GM20000 (cell line): ENCODE results near the gene ZNF746.

Experiments used
- DNase-seq: peaks from one replicate; pipeline ENCODE4 v3.0.0; 2012; ENCODE audit warnings: low spot score
- TF ChIP-seq, protein P1 (sequence below): IDR thresholded peaks from 2 replicates; pipeline ENCODE4 v1.5.1; 2012; ENCODE audit warnings: mild to moderate bottlenecking, control low read depth; ENCODE audit errors: extremely low read depth, missing control alignments

Gene ZNF746

GRCh38 chr7:149474309-149475120 lies 23.1 kb downstream of the ZNF746 start:
- TF ChIP-seq, protein P1, sequence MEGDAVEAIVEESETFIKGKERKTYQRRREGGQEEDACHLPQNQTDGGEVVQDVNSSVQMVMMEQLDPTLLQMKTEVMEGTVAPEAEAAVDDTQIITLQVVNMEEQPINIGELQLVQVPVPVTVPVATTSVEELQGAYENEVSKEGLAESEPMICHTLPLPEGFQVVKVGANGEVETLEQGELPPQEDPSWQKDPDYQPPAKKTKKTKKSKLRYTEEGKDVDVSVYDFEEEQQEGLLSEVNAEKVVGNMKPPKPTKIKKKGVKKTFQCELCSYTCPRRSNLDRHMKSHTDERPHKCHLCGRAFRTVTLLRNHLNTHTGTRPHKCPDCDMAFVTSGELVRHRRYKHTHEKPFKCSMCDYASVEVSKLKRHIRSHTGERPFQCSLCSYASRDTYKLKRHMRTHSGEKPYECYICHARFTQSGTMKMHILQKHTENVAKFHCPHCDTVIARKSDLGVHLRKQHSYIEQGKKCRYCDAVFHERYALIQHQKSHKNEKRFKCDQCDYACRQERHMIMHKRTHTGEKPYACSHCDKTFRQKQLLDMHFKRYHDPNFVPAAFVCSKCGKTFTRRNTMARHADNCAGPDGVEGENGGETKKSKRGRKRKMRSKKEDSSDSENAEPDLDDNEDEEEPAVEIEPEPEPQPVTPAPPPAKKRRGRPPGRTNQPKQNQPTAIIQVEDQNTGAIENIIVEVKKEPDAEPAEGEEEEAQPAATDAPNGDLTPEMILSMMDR = no peak
- DNase-seq = no peak

- TF ChIP-seq, protein P1 = no peak
- no peak for DNase-seq
These were observed 24.4 kb downstream of the ZNF746 start for GRCh38 chr7:149473251-149473650.

- TF ChIP-seq, protein P1 = no peak
- DNase-seq = no peak
These were observed 26.2 kb downstream of the ZNF746 start for GRCh38 chr7:149471289-149471953.

DNA sequence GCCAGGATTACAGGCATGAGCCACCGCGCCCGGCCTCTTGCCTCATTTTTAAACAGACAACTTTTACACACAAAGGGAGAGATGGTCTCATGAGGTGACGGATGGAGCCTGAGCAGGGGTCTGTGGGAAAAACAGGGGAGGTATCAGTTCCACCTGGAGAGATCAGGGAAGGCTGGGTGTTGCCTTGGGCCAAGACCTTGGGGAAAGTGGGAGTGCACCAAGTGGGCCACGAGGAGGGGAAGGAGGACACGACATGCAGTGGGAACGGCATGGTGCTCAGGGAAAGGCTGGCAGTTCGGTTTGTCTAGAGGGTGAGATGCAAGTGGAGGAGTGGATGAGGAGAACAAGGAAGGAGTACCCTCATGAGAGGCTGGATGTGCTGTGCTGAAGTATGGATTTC lies 27.8 kb downstream of the ZNF746 start:
- DNase-seq = no peak
- TF ChIP-seq, protein P1 = no peak

- DNase-seq = no peak
These were observed 29.4 kb downstream of the ZNF746 start for GRCh38 chr7:149468208-149468607.

GRCh38 chr7:149467321-149467859 lies 30.2 kb downstream of the ZNF746 start:
- TF ChIP-seq, protein P1 = no peak
- DNase-seq = no peak

More at GRCh38 chr7:149468208-149468607, 29.4 kb downstream of the ZNF746 start:
- TF ChIP-seq, protein P1 = no peak

GRCh38 chr7:149466364-149466763 lies 31.2 kb downstream of the ZNF746 start:
- no peak for DNase-seq
- TF ChIP-seq, protein P1 = no peak
